SK-N-MC (cell line): ENCODE results near the gene ZNF600.
A peak's percentile ranks its signal among the peaks of the same experiment; 100 is the strongest.

Experiments used
- EZH2 ChIP-seq: fragments of 200-600 bp; sonication (generic); IDR thresholded peaks from one replicate; pipeline ENCODE4 v1.6.1; 2017; ENCODE audit warnings: antibody characterized with exemption
- FOXP2 ChIP-seq: optimal IDR thresholded peaks from 2 replicates; pipeline ENCODE3; 2011; ENCODE audit warnings: mild to moderate bottlenecking, moderate library complexity; ENCODE audit not compliant: insufficient read depth; ENCODE audit errors: extremely low read length, control extremely low read depth
- POLR2AphosphoS5 ChIP-seq: IDR thresholded peaks from 2 replicates; pipeline ENCODE4 v1.6.1; 2012; ENCODE audit warnings: mild to moderate bottlenecking, low read depth, low read length, borderline replicate concordance

DNA sequence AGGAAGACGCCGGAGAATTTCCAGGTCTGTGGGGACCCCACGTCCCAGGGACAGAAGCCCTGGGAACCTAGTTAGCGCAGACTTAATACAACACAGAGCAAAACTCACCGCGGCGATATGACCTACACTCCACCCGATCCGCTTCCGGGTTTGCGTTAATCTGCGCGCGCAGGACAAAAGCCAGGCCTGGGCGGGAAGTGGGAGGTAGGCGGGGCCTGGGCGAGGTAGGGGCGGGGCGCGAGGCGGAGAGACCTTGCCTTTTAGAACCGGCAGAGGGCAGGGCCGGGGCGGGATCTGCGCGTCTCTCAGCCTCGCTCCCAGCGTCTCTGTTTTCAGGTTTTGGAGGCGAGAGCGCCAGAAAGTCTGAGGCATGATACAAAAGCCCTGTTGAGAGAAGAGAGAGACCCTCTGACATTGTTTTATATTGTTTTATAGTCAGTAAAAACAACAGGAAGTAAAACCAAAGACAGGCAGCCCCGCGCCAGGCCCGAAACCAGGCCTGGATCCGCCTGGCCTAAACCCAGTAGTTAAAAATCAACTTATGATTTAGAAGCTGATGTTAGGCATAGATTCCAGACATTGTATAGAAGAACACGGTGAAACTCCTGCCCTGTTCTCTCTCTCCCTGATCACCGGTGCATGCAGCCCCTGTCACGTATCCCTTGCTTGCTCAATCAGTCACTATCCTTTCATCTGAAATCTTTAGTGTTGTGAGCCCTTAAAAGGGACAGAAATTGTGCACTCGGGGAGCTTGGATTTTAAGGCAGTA is 51.5 kb downstream of the ZNF600 start, which contains the start of gene ZNF611:
- TF ChIP-seq EZH2 (no peak), POLR2AphosphoS5 (peak; percentile 91), FOXP2 (no peak)
